ENCODE measurements around the gene DPF3.

DNA sequence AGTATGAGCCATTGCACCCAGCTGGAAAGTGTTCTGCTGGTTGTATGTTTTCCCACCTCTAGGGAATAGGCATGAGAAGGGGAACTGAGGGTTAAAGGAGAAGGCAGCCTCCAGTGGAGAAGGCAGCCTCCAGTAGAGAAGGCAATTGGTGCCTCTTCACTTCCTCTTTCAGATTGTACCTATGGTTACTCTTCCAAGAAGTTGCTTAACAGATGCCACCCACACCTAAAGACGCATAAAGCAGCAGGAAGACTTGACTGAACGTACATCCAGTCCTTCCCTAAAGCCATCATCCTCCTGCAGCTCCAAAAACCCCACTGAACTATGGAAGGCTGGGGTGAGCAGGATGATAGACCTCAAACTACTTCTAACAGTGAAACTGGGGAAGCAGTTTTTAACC lies 13.1 kb downstream of the DPF3 start:
- TF ChIP-seq, protein P1, sequence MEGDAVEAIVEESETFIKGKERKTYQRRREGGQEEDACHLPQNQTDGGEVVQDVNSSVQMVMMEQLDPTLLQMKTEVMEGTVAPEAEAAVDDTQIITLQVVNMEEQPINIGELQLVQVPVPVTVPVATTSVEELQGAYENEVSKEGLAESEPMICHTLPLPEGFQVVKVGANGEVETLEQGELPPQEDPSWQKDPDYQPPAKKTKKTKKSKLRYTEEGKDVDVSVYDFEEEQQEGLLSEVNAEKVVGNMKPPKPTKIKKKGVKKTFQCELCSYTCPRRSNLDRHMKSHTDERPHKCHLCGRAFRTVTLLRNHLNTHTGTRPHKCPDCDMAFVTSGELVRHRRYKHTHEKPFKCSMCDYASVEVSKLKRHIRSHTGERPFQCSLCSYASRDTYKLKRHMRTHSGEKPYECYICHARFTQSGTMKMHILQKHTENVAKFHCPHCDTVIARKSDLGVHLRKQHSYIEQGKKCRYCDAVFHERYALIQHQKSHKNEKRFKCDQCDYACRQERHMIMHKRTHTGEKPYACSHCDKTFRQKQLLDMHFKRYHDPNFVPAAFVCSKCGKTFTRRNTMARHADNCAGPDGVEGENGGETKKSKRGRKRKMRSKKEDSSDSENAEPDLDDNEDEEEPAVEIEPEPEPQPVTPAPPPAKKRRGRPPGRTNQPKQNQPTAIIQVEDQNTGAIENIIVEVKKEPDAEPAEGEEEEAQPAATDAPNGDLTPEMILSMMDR (IDR thresholded peaks at IDR 0.05) = no peak
- no peak for TF ChIP-seq POLR2A (IDR thresholded peaks at IDR 0.05)

Data from heart left ventricle (tissue), 13 donors.